PC-9 (cell line): Measurements from ENCODE around the gene RIPPLY3.

Experiments used
- CTCF ChIP-seq: fragments of 200-600 bp; sonication (generic); conservative IDR thresholded peaks from 2 replicates; pipeline ENCODE4 v1.6.1; 2017; ENCODE audit warnings: mixed run types, antibody characterized with exemption, mild to moderate bottlenecking, moderate library complexity
- EZH2 ChIP-seq: fragments of 200-600 bp; sonication (generic); IDR thresholded peaks from 2 replicates; pipeline ENCODE4 v1.8.0; 2017; ENCODE audit warnings: antibody characterized with exemption, low read depth

GRCh38 chr21:37045149-37045548, 38.6 kb downstream of the RIPPLY3 start:
- TF ChIP-seq CTCF (no peak), EZH2 (no peak)
